Measurements from ENCODE around the gene ANKRD63.
A peak's percentile ranks its signal among the peaks of the same experiment; 100 is the strongest.

The ANKRD63 gene, protein sequence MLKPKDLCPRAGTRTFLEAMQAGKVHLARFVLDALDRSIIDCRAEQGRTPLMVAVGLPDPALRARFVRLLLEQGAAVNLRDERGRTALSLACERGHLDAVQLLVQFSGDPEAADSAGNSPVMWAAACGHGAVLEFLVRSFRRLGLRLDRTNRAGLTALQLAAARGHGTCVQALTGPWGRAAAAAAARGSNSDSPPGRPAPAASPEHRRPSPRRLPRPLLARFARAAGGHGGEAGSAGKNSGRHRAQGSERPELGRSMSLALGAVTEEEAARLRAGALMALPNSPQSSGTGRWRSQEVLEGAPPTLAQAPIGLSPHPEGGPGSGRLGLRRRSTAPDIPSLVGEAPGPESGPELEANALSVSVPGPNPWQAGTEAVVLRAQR

DNA sequence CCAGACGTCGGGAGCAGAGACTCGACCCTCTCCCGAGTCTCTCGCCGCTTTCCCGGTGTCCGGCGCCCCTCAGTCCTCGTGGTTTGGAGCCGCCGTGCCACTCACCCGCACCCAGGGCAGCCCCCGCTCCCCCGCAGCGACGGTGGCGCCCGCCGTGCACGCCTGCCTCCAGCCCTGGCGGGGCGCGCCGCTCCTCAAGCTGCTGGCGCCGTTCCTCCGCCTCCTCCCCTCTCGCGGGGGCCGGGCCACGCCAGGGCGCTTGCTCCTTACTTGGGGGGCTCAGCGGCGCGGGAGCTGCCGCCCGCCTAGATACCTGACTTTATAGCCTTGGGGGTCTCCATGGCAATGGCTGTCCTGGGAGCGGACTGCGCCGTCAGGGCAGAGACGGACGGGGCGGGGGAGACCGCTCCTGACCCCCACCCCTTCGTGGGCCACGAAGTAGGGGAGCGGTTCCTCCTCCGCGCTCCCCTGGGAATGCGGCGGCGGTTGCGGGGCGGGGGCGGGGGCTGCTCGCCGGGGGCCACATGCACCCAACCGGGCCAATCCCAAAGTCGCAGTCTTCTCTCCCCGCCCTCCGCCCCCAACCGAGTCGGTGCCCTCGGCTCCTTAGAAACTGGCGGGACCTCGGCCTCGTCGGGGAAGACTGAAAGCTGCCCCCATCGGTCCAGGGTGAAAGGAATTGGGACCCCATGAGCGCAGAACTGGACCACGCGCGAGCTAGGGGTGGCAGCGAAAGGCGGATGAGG is at the start of gene ANKRD63:
TSS of gene ANKRD63 (minus strand) at position 196 of the 746 bp plus-strand sequence. CDS start 478 bp downstream, outside the sequence.
- peak in 1 of 3 experiments; percentile 29 for DNase-seq (ENCODE audit: low read depth in 3 of 3)

DNA sequence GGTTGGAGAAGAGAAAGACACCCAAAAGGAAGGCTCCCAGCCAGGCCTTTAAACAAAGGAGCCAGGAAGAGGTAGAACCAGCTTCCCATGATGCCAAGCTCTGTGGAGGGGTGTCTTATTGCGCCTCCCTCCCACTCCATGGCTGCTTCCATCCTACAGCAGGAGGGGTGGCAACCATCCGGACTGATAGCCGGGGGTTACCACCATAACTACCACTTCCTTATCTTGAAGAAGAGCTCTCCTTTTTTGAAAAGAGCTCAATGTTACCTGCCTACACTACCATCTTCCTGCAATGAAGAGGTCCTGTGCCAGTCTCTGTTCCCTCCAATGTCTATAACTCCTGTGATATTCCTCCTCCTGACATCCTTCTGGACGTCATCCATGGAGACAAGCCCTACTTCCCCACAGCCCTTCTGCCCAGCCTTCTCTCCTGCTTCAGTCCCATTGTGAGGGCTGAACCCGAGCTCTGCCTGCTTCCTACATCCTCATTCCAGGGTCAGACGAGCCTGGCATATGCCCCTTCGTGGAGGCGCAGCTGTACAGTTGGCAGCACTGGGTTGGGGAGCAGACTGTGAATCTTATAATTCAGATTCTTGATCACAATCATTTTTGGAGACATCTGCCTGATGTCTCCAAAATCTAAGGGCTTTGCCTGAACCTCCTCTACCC is 49.4 kb upstream of the ANKRD63 start:
- no peak for DNase-seq (ENCODE audit: low read depth in 3 of 3)

DNA sequence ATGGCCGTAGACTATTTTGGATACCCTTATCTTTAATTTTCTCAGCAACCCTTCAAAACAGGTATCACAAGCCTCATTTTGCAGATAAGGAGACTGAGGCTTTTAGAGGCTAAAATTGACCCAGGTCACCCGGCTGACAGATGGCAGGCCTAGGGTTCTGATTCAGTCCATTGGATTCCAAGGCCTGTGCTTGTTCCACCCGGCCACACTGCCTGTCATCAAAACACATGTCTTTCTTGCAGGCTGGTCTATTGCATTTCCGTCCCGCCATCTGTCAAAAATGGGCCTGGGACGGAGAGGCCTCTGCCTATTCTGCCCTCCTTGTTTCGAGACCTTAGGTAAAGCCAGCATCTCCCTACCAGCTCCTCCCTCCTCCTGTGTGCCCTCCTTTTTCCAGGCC is 48.8 kb upstream of the ANKRD63 start:
- no peak for DNase-seq (ENCODE audit: low read depth in 3 of 3)

DNA sequence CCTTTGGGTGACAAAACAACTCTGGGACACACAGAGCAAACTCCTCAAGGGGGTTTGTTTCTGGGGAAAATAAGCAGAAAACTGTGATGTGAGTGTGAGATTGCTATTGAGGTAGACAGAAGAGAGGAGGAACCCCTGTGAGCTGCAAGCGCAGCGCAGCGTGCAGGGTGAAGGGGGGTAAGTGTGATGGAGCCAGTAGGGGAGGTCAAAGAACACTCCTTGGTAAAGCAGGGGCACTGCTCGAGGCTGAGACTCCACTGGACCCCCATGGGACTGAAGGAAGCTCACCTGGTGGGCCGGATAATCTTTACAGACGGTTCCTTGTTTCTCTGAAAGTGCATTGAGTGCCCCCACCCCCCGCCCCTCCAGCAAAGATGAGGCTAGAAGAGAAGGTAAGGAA is 48.2 kb upstream of the ANKRD63 start:
- no peak for DNase-seq (ENCODE audit: low read depth in 3 of 3)

DNA sequence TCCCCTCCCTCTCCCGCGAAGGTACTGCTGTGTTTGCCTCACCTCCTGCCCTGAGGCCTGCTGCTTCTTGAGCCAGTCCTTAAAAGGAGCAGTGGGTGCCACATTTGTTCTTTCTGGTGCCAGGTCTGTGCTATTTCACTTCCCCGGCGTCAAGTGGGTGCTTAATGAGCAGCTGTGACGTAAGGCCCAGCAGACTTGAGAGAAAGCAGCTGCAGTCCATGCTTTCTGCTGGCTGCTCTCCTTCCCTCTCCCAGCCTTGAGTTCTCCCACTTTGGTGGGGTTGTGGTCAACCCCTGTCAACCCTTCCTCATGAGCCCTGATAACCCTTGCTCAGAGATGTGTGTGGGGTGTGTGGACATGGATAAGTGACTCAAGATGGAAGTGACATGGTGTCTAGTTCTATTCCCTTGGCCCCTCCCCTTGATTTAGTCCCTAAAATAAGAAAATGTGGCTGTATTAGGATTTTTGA is 47.5 kb upstream of the ANKRD63 start:
- no peak for DNase-seq (ENCODE audit: low read depth in 3 of 3)

DNA sequence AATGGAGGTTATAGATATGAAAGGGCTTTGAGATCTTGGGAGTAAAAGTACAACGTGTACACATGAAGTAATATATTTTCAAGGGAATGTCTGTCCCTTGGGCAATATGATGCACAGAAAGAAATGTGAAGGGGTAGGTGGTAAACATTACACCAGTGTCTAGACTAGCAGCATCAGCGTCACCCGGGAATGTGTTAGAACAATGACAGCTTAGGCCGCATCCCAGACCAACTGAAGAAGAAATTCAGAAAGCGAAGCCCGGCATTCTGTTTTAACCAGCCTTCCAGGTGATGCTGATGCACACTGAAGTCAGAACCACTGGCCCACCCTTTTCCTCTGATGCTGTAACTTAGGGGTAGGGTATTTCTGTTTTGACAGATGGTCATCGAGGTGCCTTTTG is 46.9 kb upstream of the ANKRD63 start:
- no peak for DNase-seq (ENCODE audit: low read depth in 3 of 3)

DNA sequence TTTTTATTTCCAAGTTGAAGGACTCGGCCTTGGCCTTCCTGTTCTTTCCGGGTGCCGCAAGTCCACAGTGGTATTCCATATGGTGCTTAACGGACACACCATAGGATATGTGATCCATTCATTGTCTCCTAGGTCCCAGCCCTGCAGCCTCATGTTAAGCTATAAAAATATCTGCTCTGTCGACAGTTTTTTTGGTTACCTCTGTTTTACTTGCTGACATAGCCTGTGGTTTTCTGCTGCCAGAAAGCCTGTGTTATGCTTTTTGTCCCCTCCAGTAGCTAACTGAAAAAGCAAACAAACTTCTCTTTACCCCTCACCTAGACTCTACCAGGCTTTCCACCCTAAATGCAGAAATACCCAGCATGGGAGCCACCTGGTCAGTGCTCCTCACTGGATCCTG is 45.9 kb upstream of the ANKRD63 start:
- no peak for DNase-seq (ENCODE audit: low read depth in 3 of 3)

DNA sequence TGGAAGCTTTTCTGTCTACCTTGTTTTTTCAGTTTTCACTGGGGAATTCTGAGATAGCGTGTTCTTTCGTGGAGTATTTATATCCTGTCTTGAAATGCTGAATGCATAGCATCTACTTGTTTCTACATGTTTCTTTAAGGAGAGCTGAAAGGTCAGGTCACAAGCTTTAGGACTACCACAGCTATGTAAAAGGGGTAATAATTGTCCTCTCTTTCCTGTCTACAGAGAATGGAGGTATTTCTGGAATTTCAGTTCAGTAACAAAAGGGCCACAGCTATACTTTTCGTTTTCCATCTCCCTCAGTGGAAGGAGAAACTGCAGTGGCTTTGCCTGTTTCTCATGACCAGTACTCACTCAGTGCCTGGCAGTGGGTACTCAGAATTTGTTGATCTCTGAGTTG is 45.3 kb upstream of the ANKRD63 start:
- no peak for DNase-seq (ENCODE audit: low read depth in 3 of 3)

DNA sequence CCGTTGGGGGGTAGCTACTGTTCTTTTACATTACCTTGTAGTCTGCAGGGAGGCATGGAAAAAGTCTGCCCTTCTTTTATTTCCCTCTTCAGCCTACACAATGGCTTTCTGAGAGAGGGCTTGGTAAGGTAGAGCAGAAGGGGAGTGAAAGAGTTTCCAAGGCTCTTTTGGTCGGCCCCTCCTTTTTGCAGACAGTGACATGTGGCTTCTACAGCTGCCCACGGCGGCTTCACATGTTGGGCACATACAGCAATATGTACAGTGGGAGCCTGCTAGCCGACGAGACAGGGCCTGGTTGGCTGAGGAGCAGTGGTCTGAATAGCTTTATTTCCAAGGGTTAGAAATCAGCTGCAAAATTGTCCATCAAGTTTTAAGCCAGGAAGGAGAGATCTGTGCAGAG is 44.6 kb upstream of the ANKRD63 start:
- DNase-seq (ENCODE audit: low read depth in 3 of 3) = no peak

DNA sequence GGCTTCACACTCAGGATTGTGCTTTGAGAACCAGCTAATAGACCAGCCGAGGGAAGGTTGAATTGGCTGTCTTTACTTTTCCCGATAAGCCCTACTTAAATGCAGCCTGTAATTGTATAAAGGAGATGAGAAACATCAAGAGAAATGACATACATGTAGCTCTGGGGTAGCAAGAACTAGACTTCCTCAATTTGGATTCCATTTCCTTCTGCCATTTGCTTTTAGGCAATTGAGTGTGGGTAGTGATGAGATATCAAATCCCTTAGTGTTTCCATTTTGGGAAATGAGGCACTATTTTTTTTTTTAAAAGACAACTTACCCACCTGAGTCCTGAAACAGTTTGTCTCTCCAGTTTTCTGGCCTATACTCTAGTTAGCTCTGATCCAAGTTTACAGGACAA is 42.8 kb upstream of the ANKRD63 start:
- no peak for DNase-seq (ENCODE audit: low read depth in 3 of 3)

DNA sequence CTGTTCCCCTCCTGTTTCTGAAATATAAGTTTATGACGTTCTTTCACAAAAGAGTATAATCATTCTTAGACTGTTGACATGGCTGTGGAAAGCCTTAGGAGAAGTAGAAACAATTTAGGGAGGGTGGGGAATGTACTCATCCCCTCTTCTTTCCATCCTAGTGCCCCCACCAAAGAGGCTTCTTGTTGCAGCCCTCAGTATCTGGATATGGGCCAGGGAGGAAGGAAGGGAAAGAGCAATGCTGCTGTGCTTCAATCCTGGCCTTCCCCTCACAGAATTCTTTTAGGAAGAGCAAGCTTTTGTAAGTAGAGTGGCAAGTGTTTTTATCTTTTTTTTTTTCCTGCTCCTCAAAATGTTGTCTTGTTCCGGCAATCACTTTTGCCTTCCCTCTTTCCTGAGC is 42.3 kb upstream of the ANKRD63 start:
- DNase-seq (ENCODE audit: low read depth in 3 of 3) = no peak

DNA sequence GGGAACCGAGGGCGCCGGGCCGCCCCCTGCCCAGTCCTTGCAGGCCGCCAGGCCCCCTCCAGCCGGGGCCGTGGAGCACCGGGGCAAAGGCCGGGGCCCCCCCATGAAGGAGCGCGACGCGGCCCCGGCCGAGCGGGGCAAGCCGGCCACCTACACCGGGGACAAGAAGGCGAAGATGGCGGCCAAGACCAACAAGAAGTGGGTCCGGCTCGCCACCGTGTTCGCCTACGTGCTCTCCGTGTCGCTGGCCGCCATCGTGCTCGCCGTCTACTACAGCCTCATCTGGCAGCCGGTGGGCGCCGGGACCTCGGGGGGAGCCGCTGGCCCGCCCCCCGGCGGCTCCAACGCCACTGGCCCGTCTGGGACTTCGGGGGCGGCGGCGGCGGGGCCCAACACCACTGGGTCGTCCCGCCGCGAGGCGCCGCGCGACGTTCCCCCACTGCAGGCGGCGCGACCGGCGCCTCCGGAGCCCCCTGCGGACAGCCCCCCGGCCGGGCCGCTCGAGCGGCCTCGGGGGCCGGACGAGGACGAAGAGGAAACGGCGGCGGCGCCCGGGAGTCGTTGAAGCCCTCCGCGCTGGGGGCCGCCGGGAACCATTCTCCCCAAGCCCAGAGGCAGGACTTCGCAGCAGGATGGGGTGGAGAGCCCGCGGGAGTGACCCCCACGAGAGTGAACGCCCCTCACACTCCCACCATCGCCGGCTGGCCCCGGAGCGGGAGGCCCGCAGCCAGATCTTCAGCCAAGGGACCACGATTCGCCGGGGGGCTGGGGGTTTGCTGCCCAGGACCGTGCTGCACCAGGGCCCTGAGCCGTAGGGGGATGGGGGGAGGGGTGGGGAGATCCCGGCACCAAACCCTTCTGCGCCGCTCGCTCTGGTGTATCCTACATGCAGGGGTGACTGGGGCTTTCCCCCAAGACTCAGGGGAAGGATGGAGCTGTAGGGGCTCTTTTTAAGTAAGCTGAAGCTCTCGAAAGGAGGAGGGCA is 41.4 kb upstream of the ANKRD63 start:
- peak in 1 of 3 experiments; percentile 26 for DNase-seq (ENCODE audit: low read depth in 3 of 3)

DNA sequence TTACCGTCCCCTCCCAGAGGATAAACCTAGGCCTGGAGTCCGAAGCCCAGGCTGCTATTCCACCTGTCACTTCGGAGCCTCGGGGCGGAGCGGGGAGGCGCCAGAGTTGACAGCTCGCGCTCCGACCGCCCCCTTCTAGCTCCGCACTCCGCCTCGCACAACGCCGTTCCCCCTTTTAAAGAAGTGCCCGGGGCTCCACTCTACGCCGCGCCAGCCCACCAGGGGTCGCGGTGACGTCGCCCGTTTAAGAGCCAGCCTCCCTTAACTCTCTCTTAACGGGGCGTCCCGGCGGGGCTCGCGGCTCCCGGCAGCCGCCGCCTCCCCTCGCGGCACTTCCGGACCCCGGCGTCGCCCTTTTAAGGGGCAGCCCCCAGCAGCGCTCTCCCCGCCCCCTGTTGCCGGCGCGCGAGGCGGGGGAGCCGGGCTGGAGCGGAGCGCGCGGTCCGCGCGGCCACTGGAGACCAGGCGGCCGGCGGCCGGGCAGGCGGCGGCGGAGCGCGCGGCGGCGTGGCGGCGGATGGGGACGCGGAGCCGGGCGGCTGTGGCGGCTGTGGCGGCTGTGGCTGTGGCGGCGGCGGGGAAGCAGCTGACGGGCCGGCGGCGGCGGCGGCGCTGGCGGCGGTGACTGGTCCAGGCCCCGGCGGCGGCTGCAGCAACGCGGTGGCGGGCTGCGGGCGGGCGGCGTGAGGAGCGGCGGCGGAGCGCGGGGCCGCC is 40.5 kb upstream of the ANKRD63 start, which contains the start of gene INAFM2:
TSS of gene INAFM2 (plus strand) at position 454 of the 714 bp plus-strand sequence. CDS start 364 bp downstream, outside the sequence.
- peak; percentile 75 to 89 (median 78) for DNase-seq (ENCODE audit: low read depth in 3 of 3)

DNA sequence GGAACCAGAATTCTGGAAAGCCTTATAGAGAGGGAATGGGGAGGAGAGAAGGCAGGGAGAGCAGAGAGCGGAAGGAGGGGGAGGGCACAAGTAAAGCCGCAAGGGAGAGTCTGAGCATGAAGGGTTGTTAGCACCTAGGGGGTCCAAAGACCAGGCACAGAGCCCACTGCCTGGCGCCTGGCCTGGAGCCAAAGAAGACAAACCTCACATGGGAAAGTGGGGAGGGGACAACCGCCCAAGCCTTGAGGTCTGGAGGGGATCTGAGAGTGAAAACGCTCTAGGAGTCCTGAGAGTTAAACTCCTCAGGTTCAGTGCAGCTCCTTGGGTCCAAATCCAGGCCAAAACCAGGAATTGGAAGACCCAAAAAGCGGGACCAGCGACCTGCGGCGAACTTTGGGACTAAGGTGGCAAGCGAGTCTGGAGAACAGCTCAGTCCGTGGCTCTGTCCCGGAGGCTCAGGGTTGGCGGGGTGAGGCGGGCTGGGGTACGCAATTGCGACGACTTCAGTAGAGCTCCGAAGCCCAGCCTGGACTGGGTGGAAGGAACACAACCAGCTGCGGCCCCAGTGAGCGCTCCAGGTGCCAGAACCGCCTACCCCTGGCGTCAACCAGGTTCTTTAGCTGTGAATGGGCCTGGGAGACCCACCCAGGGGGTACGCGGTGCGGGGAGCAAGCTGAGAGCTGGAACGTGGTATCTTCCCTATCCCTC is 39.8 kb upstream of the ANKRD63 start:
- DNase-seq (ENCODE audit: low read depth in 3 of 3) = no peak

DNA sequence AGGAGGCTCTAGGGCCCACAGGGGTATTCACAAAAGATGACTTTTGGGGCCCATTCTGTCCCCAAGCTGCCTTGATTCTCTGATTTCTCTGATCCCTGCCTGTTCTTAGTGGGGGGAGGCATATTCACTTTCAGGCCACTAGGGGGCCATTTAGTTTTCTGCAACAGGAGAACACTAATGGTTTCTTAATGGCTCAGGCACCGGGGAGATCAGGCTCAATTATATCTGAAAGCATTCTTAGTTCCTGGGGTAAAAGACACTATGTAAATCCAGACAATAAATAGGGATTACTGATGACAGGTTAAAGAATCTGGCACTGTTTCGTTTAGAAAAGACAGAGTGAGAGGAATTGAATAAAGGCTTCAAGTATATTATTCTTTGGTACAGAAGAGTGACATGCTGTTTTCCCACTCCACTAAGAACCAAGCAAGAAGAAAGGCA is 38.1 kb upstream of the ANKRD63 start:
- DNase-seq (ENCODE audit: low read depth in 3 of 3) = peak in 2 of 3 experiments; percentile 31 to 43

DNA sequence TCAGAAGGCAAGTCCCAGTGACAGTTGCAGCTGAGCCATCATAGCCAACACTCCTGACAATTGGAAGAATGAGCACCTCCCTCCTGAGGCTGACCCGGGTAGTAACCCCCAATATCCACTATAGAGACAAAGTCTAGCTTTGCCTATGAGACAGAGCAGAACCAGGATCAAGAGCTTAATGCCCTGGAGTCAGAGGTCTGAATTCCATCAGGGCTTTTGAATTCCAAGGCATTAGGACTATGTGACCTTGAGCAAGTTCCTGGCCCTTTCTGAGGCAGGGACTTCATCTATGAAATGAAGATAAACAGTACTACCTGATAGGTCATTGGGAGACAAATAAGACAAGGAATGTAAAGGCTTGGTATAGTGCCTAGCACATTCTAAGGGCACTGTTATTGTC is 37.5 kb upstream of the ANKRD63 start:
- no peak for DNase-seq (ENCODE audit: low read depth in 3 of 3)

DNA sequence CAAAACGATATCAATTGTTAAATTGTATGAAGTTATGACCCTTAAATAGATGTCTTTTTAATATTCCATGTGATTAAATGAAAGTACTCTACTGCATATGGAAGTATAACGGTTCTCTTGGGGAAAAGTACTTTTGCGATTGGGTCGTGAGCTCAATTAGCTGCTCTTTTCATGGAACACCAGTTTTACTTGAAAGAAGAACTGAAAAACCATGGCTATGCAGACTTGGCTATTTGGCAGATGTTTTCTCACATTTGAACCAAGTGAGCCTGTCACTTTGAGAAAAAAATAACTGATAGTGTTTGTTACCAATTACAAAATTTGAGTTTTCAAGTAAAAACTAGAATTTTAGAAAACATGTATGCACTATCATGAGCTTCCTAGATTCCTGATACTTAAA is 34.7 kb upstream of the ANKRD63 start:
- no peak for DNase-seq (ENCODE audit: low read depth in 3 of 3)

DNA sequence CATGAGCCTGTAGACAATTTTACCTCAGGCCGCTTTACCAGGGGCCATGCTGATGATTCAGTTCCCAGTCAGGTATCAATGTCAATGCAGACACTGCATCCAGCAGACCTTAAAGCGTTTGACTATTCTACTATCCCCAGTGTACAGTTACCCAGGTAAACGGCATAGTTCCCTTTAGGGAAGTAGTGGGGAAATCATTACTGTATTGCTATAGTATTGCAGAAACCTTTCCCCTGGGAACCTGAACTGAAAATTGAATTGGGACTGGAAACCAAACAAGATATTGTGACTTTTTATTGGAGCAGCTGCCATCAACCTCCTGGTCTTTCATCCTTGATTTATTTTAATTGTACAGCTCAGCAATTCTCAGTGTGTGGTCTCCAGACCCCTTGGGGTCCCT is 34.1 kb upstream of the ANKRD63 start:
- DNase-seq (ENCODE audit: low read depth in 3 of 3) = no peak

DNA sequence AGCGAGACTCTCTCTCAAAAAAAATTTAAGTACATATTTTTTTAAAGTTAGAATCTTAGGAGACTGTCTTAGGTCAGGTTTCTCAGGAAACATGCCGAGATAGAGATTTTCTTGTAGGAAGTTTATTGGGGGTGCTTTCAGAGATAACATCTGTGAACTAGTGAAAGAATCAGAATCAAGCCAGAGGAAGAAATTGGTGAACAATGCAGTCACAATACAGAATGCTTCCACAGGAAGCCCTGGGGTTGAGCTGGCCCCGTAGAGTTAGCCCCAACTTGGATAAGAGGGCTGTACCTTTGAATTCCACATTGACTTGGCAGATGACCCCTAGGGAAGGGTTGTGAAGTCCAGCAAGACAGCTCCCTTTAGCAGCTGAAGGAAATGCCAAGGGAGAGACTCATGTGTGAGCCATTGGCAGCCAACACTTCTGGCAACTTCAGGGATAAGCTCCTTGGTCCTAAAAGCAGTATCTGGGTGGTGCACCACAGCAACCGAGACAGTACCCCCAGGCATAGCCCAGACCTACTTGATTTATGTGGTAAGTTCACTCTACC is 31.9 kb upstream of the ANKRD63 start:
- no peak for DNase-seq (ENCODE audit: low read depth in 3 of 3)
